Fibroblast of villous mesenchyme (primary cell): ENCODE results near the gene MANSC4. TPM values are rescaled to one million over a fixed set of nuclear protein-coding genes. Genes with fewer than 3 reads are reported as not detected.

Source experiments
- DNase-seq: peaks from one replicate; pipeline ENCODE4 v3.0.0-alpha.2; 2010; ENCODE audit warnings: low read depth
- H3K4me3 ChIP-seq: 2 replicates; pipeline ENCODE4 v1.5.1; 2011; ENCODE audit warnings: low read depth, mild to moderate bottlenecking, low read length
- CTCF ChIP-seq: IDR thresholded peaks from 2 replicates; pipeline ENCODE4 v1.5.1; 2012; ENCODE audit warnings: low read depth, mild to moderate bottlenecking, low read length; ENCODE audit not compliant: insufficient read depth
- total RNA-seq: library from RNA; depleted of rRNA; stranded (reverse); fragments of >200 nt; gene quantifications from 2 replicates; pipeline ENCODE4 v1.2.3, GENCODE V29; 2012

Gene MANSC4
- total RNA-seq, 1 donor = not detected

- no peak for DNase-seq
- no peak for TF ChIP-seq CTCF
- H3K4me3 ChIP-seq = no peak overlapping the region
Measured at GRCh38 chr12:27802511-27802910, 22.5 kb upstream of the MANSC4 start.

GRCh38 chr12:27801630-27802029, 21.6 kb upstream of the MANSC4 start:
- no peak for TF ChIP-seq CTCF
- DNase-seq = no peak
- H3K4me3 ChIP-seq = no peak overlapping the region

GRCh38 chr12:27800819-27801218, 20.8 kb upstream of the MANSC4 start:
- H3K4me3 ChIP-seq = no peak overlapping the region
- TF ChIP-seq CTCF = no peak
- DNase-seq = no peak

GRCh38 chr12:27797301-27798025, 17.4 kb upstream of the MANSC4 start:
- no peak for TF ChIP-seq CTCF
- H3K4me3 ChIP-seq = no peak overlapping the region
- DNase-seq = no peak

GRCh38 chr12:27796128-27796527, 16.1 kb upstream of the MANSC4 start:
- DNase-seq = no peak
- no peak for TF ChIP-seq CTCF
- no peak overlapping the region for H3K4me3 ChIP-seq

GRCh38 chr12:27794818-27795584, 15.0 kb upstream of the MANSC4 start:
- DNase-seq = no peak
- no peak overlapping the region for H3K4me3 ChIP-seq

More at GRCh38 chr12:27794818-27795584, 15.0 kb upstream of the MANSC4 start:
- TF ChIP-seq CTCF = no peak
